ENCODE measurements around the gene ID1. TPM values are rescaled to one million over a fixed set of nuclear protein-coding genes. Genes with fewer than 3 reads are reported as not detected.
"Not testable (repeated sequence)": the region's sequence is repeated elsewhere in the genome, so short reads cannot be mapped to it uniquely, and the experiment has no call there.

Gene ID1
- polyA plus RNA-seq, 1 donor from 2014 or later = 30.6 TPM

DNA sequence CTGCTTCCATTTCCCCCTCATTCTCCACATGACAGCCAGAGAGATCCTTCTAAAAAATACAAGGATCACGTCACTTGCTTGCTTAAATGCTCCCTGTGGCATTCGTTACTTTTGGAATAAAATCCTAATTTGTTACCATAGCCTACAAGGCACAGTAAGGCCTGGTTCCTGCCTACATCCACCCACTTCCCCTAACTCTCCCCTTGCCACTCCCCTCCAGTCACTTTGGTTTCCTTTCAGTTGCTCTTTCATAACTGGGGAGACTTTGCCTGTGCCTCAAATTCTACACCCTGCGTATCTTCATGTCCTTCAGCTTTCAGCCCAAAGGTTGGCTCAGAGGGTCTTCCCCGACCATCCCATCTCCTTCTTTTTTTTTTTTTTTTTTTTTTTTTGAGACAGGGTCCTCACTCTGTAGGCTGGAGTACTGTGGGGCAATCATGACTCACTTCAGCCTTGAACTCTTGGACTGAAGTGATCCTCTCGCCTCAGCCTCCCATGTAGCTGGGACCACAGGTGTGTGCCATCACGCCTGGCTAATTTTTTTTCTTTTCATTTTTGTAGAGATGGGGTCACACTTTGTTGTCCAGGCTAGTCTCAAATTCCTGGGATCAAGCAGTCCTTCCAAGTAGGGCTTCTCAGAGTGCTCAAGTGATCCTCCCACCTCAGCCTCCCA is 12.5 kb downstream of the ID1 start:
- no peaks in the 10 kb centered on the region for H3F3A ChIP-seq (ENCODE audit: insufficient read depth, low read length, poor library complexity, severe bottlenecking)
- no peak overlapping the region for H2AFZ ChIP-seq (ENCODE audit: low read depth, low read length)
- H3K4me3 ChIP-seq (ENCODE audit: low read length) = no peak overlapping the region
- no peaks in the 10 kb centered on the region for H3K36me3 ChIP-seq (ENCODE audit: insufficient read depth, low read length)
- no peaks in the 10 kb centered on the region for H3K9me2 ChIP-seq (ENCODE audit: insufficient read depth, low read length)
- H4K20me1 ChIP-seq (ENCODE audit: insufficient read depth) = no peaks in the 10 kb centered on the region
- H3K27me3 ChIP-seq (ENCODE audit: insufficient read depth, low read depth, low read length) = no peaks in the 10 kb centered on the region
- H3K9me3 ChIP-seq (ENCODE audit: low read length) = no peaks in the 10 kb centered on the region
- H3K4me2 ChIP-seq (ENCODE audit: low read length) = no peak overlapping the region
- no peaks in the 10 kb centered on the region for H3K79me2 ChIP-seq (replicated peaks; ENCODE audit: insufficient read depth, low read length)
- no peak overlapping the region for H3K27ac ChIP-seq (ENCODE audit: low read length)
- H3K9ac ChIP-seq (ENCODE audit: low read length) = no peak overlapping the region
- no peak for TF ChIP-seq SMC3 (conservative IDR thresholded peaks at IDR 0.05; ENCODE audit: poor library complexity)
- no peak for TF ChIP-seq EZH2 (IDR thresholded peaks at IDR 0.05; ENCODE audit: borderline replicate concordance, insufficient read depth, low read length, poor library complexity, severe bottlenecking)
- TF ChIP-seq POLR2AphosphoS5 (IDR thresholded peaks at IDR 0.05) = no peak
- TF ChIP-seq RAD21 (conservative IDR thresholded peaks at IDR 0.05) = no peak
- TF ChIP-seq, protein P1, sequence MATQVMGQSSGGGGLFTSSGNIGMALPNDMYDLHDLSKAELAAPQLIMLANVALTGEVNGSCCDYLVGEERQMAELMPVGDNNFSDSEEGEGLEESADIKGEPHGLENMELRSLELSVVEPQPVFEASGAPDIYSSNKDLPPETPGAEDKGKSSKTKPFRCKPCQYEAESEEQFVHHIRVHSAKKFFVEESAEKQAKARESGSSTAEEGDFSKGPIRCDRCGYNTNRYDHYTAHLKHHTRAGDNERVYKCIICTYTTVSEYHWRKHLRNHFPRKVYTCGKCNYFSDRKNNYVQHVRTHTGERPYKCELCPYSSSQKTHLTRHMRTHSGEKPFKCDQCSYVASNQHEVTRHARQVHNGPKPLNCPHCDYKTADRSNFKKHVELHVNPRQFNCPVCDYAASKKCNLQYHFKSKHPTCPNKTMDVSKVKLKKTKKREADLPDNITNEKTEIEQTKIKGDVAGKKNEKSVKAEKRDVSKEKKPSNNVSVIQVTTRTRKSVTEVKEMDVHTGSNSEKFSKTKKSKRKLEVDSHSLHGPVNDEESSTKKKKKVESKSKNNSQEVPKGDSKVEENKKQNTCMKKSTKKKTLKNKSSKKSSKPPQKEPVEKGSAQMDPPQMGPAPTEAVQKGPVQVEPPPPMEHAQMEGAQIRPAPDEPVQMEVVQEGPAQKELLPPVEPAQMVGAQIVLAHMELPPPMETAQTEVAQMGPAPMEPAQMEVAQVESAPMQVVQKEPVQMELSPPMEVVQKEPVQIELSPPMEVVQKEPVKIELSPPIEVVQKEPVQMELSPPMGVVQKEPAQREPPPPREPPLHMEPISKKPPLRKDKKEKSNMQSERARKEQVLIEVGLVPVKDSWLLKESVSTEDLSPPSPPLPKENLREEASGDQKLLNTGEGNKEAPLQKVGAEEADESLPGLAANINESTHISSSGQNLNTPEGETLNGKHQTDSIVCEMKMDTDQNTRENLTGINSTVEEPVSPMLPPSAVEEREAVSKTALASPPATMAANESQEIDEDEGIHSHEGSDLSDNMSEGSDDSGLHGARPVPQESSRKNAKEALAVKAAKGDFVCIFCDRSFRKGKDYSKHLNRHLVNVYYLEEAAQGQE (IDR thresholded peaks at IDR 0.05; ENCODE audit: borderline replicate concordance) = no peak
- no peak for TF ChIP-seq MXI1 (conservative IDR thresholded peaks at IDR 0.05; ENCODE audit: poor library complexity, severe bottlenecking)
- no peak for TF ChIP-seq CTCF (IDR thresholded peaks at IDR 0.05; ENCODE audit: poor library complexity, severe bottlenecking)
- no peak for TF ChIP-seq TAF1 (IDR thresholded peaks at IDR 0.05; ENCODE audit: low read depth)
- no peak for TF ChIP-seq EP300 (conservative IDR thresholded peaks at IDR 0.05; ENCODE audit: poor library complexity, severe bottlenecking)

DNA sequence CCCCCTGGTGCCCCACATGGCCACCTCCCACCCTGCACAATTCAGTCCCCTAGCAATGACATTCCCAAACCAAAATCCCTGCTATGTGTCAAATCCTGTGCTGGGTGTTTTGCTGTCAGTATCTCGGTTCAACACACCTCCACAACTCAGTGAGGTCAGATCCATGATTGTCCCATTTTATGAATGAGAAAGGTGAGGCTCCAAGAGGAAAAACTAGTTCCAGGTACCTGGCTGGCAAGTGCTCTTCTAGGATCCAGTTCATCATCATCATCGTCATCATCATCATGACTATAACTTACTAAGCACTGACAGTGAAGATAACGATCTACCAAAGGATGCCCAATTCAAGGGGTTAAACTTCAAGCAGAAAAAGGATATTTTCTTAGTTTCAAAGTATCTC is 15.2 kb downstream of the ID1 start:
- Histone ChIP-seq H3K36me3 (ENCODE audit: insufficient read depth, low read length) (no peaks in the 10 kb centered on the region), H3K9me2 (ENCODE audit: insufficient read depth, low read length) (no peaks in the 10 kb centered on the region), H3K9me3 (ENCODE audit: low read length) (no peaks in the 10 kb centered on the region), H3K4me3 (ENCODE audit: low read length) (no peak overlapping the region), H3F3A (ENCODE audit: insufficient read depth, low read length, poor library complexity, severe bottlenecking) (no peaks in the 10 kb centered on the region), H4K20me1 (ENCODE audit: insufficient read depth) (no peaks in the 10 kb centered on the region), H3K4me2 (ENCODE audit: low read length) (no peak overlapping the region), H3K27ac (ENCODE audit: low read length) (no peak overlapping the region), H3K27me3 (ENCODE audit: insufficient read depth, low read depth, low read length) (no peaks in the 10 kb centered on the region), H3K9ac (ENCODE audit: low read length) (no peak overlapping the region), H3K79me2 (replicated peaks; ENCODE audit: insufficient read depth, low read length) (no peaks in the 10 kb centered on the region), H2AFZ (ENCODE audit: low read depth, low read length) (no peak overlapping the region)
- TF ChIP-seq POLR2AphosphoS5 (IDR thresholded peaks at IDR 0.05) (no peak), CTCF (IDR thresholded peaks at IDR 0.05; ENCODE audit: poor library complexity, severe bottlenecking) (no peak), TAF1 (IDR thresholded peaks at IDR 0.05; ENCODE audit: low read depth) (no peak), RAD21 (conservative IDR thresholded peaks at IDR 0.05) (no peak), EP300 (conservative IDR thresholded peaks at IDR 0.05; ENCODE audit: poor library complexity, severe bottlenecking) (no peak), EZH2 (IDR thresholded peaks at IDR 0.05; ENCODE audit: borderline replicate concordance, insufficient read depth, low read length, poor library complexity, severe bottlenecking) (no peak), MXI1 (conservative IDR thresholded peaks at IDR 0.05; ENCODE audit: poor library complexity, severe bottlenecking) (no peak), SMC3 (conservative IDR thresholded peaks at IDR 0.05; ENCODE audit: poor library complexity) (no peak)
- TF ChIP-seq, protein P1 (IDR thresholded peaks at IDR 0.05; ENCODE audit: borderline replicate concordance) = no peak

- H3K9ac ChIP-seq (ENCODE audit: low read length); H3K79me2 ChIP-seq (replicated peaks; ENCODE audit: insufficient read depth, low read length); H3F3A ChIP-seq (ENCODE audit: insufficient read depth, low read length, poor library complexity, severe bottlenecking); H3K27me3 ChIP-seq (ENCODE audit: insufficient read depth, low read depth, low read length); H3K4me3 ChIP-seq (ENCODE audit: low read length); H2AFZ ChIP-seq (ENCODE audit: low read depth, low read length); H3K27ac ChIP-seq (ENCODE audit: low read length); H3K36me3 ChIP-seq (ENCODE audit: insufficient read depth, low read length); H3K4me2 ChIP-seq (ENCODE audit: low read length); H4K20me1 ChIP-seq (ENCODE audit: insufficient read depth); H3K9me2 ChIP-seq (ENCODE audit: insufficient read depth, low read length); H3K9me3 ChIP-seq (ENCODE audit: low read length): not testable (repeated sequence)
These were observed 18.0 kb downstream of the ID1 start for GRCh38 chr20:31623123-31623505.

All from neural cell (in vitro differentiated cells).